NCI-H2081 (cell line): ENCODE measurements around the gene VGF.
A peak's percentile ranks its signal among the peaks of the same experiment; 100 is the strongest.

Source experiments
- DNase-seq, 2 experiments: peaks; one replicate each; lab custom pipeline; 2025; lab: John Stamatoyannopoulos, UW

The VGF gene

DNA sequence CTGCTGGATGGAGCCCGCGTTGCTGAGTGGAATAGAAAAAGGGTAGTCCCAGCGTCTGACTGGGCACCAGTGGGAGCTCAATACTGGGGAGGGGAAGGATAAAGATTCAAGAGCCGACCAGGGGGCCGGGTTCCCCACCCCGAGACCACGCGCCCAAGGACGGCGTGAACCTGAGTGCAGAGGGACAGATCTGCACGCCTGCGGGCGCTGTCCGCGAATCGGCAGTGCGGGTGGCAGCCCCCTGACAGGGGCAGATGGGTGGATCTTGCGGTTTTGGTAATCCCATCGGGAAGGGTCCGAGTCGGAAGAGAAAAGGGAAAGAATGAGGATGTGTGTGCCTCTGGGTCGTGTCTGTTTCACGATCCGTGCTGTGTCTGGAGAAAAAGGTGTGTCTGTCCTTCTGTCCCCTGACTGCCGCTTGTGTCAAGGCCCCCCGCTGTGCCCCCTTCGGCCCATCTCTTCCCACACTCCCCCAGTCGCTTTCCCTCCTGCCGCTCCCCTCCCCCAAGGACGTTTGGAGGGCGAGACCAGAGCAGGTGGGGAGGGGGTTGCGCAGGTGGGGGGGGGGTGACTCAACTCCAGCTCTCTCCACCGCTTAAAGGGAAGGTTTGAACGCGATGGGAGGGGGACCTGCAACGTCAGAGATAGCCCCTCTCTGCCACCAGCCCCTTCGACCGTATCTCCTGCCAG, 734 bp upstream of the VGF start:
- no peak for DNase-seq

DNA sequence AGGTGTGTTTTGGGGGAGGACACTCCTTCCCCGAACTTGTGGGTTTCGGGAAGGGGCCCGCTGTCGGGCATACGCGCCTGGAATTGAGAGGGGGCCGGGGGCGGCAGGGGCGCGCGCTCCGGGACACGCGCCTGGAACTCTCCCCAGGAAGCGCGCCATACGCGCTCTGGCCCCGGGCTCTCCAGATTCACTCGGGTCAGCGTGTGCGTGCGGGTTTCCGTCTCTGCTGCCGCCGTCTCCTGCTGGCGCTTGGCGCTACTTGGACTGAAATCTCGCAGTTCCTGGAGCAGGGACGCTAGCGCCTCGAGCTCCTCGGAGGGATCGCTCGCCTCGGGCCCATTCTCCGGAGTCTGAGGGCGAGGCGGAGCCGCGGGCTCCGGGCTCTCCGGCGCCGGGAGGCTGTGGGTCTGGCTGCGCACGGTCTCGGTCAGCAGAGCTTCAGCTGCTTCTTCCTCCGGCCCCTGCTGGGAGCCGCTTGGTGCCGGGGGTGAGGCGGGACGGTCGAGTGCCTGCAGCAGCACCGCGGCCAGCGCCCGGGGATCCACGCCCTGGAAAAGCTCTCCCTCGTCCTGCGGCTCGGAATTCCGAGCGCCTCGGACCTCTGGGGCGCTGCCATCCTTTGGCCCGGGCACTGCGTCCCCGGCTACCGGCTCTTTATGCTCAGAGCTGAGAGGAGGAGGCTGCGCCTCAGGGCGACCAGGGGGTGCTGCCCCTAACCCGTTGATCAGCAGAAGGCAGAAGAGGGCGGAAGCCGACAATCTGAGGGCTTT, 1.1 kb downstream of the VGF start:
- DNase-seq = peak in 1 of 2 experiments; percentile 51

DNA sequence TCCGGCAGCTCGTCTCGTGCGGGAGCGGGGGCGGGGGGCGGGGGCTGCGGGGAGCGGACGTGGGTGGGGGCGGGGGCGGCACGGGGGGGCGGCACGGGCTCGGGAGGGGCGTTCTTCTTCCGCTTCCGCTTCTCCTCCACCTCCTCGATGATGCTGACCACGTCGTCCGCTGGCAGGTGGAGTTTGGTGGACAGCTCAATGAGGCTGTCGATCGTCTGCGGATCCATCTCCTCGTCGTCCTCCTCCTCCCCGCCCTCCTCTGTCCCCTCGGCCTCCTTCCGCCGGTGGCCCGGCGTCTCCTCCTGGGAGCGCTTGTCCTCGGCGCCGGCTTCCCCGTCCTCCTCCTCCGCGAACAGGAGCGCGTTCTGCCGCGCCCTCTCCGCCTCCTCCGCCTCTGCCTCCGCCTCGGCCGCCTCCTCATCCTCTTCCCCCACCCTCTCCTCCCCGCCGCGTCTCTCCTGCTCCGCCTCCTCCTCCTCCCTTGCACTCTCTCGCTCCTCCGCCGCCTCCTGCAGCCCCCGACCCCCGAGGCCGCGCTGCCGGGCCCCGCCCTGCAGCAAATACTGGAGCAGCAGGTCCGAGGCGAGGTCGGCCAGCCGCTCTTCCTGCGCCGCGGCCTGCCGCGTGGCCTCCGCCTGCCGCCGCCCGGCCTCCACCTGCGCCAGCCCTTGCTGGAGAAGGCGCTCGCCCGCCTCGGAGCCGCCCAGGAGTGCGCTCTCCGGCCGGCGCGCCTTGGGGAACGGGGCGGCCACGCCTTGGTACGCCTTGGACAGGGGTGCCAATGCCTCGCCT, 1.9 kb downstream of the VGF start:
- DNase-seq = peak; percentile 82 to 85

- peak; percentile 83 to 90 for DNase-seq
Measured at GRCh38 chr7:101162551-101163278, 2.7 kb downstream of the VGF start.

DNA sequence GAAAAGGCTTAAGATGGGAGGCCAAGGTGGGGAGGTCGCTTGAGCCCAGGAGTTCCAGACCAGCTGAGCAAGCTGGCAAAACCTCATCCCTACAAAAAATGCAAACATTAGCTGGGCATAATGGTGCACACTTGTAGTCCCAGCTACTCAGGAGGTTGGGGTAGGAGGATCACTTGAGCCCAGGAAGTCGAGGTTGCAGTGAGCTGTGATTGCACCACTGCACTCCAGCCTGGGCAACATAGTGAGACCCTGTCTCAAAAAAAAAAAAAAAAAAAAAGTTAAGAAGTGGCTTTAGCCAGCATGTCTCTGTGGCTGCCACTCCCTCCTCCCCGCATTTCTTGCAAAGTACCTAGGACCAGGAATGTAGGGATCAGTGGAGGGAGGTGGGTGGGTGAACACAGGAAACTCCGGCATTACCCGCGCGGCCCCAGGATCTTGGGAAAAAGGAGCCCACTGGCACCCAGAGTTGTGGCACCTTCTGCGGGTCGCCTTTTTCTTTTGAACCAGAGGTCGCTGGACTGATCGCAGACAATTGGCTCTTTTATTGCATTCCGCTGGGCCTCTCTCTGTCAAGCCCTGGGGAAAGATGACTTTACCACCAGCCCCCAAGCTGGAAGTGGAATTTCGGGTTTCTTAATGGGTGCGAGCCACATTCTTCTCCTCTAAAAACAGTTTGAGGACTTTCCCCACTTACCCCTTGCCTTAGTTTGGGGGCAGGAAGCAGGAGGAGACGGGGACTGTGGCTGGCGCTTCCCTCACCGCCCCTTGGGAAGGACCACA, 3.5 kb downstream of the VGF start:
- no peak for DNase-seq

DNA sequence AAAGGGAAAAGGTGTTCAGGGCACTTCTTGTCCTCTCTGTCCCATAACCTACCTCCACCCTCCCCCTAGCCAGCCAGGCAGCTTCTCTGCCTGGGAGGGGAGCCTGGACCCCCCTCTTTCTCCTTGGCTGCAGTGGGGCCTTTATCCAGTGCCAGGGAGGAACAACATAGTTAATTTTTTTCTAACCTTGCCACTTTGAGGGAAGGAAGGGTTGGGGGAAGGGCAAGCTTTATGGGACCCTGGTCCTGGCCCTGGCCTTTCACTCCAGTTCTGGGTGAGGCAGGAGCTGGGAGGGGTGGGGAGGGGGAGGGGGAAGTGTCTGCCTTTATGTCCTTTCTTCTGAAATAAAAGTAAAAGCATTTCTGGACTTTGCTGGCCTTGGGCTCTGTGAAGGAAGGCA, 4.5 kb downstream of the VGF start:
- no peak for DNase-seq

DNA sequence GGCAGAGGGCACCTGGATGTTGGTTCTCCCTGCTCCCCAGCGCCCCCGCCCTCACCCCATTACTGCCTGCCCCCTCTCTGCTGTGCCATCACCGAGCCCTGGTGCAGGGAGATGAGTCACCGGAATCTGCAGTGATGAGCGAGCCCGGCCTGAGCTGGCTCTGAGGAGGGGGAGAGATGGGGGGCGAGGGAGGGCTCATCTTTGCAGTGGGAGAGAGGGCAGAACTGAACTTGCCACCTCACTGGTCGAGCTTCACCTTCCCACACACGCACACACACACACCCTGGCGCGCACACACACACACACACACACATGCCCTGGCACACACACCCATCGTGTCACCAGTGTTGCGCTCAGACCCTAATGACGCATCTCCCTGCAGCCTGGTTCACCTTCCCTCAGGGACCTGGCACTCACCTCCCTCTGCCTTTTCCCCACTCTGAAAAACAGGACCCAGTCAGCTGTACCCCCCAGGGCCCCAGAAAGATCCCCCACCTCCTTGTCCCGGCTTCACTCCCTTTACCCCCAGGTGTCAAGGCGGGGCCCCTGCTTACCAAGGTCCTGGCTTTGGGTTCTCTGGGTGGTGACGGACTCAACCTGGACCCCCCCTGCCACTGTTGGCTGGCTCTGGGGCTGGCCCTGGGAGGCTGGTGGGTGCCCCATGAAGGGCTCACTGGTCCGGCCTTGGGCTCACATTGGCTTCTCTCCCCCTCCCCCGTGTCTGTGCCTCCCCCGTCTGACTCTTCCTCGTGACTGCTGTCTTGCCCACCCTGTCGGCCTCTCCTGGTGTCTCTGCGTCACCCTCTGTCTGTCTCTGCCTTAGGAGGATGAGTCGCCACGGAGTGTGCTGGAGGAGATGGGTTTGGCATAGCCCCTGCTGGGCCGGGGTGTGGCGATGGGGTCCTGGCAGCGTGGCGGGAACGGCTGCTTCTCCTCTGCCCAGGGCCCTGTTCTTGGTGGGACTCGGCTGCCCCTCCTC, 5.4 kb downstream of the VGF start:
- DNase-seq = no peak

DNA sequence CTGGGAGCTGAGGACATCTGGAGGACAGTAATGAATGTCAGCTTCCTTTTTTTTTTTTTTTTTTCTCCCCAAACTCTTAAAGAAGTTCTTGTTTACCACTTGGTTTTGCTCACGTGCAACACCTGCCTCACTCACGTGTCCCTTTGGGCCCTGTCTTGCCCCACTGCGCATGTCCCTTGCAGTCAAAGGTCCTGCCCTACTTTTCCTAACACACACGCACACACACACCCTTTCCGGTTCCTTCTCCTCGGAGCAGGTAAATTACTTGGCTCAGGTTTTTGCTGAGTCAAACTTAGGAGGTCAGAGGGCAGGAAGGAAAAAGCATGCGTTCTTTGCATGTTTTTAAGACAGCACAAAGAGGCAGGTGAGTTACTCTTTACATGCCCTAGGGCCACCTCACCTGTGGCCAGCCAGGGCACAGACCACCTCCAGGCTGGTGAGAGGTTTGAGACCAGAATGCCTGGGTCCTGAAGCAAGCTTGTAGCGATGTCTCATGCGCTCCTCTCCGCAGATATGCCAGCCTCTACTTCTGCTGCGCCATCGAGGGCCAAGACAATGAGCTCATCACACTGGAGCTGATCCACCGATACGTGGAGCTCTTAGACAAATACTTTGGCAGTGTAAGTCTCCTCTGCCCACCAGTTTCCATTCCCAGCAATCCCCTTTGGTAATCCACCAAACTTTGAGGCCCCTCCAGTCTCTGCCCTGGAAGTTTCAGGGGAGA, 8.3 kb downstream of the VGF start:
- DNase-seq = no peak

DNA sequence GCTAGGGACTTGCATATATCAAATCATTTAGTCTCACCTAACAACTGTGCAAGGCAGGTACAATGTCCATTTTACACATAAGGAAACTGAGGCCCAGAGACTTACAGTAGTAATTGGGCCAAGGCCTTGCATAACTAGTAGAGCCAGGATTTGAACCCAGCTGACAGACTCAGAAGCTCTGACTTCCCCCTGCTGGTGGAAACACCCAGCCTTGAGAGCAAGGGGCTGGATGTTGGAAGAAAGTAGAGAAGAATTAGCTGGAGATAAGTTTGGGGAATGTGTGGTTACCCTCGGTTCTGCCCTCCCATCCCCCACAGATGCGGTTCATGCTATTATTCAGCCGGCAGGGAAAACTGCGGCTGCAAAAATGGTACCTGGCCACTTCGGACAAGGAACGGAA, 9.1 kb downstream of the VGF start:
- DNase-seq = no peak

GRCh38 chr7:101155303-101155702, 10.1 kb downstream of the VGF start:
- no peak for DNase-seq

GRCh38 chr7:101154693-101155102, 10.7 kb downstream of the VGF start:
- peak in 1 of 2 experiments; percentile 24 for DNase-seq

DNA sequence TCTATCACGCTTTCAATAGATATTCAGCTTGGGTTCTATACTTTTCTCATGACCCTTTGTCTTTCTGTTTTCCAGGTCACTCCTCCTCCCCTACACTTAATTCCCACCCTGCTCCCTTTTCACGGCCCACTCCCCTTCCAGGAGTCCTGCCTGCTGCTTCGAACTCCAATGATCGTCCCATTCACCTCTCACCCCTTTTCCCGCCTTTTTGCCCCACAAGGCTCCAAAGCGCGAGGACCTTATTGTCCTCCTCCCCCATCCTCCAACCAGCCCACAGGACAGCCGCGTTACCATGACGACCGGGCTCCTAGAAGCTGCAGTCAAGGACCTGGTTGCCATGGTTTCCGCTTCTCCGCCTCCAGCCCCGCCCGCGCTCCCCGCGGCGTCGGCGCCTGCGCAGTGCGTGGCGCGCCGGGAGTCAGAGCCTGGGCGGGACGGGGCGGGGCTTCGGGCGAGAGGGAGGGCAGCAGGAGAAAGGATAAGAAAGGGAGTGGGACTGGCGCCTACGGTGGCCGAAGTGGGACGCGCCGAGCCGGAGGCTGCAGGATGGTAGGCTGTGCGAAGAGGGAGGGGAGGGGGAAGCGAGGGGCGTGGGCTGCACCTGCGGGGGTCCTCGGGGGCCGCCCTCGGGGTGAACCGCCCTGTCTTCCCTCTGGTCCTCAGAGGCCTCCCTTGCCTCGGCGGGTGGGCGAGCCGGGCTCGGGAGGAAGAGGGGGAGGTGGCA, 11.2 kb downstream of the VGF start, which contains the start of gene AP1S1:
TSS of gene AP1S1 (plus strand) at position 508 of the 724 bp plus-strand sequence. CDS start at position 547, 39 bp downstream.
- DNase-seq = peak; percentile 96 to 97

DNA sequence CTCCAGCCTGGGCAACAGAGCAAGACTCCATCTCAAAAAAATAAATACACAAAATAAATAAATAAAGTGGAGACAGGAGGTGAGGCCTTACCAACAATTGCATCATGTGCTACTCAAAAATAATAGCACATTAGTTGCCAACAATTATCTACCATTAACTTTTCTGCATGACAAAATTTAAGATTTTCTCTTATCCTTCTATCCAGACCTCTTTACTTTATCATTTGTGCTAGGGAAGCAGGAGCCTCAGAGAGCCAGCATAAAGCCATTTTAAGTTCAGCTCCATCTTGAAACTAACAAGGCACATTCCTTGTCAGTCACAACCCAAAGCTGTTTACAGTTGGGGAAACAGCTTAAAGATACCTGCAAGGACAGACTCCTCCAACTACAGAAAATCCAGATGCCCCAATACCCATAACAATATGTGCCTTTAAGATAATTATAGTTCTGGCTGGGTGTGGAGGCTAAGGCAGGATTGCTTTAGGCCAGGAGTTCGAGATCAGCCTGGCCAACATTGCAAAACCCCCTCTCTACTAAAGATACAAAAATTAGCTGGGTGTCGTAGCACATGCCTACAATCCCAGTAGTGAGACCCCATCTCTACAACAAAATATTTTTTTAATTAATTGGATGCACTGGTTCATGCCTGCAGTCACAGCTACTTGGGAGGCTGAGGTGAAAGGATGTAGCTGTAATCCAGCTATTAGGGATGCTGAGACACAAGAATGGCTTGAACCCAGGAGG, 13.3 kb downstream of the VGF start:
- no peak for DNase-seq

GRCh38 chr7:101140746-101141382, 24.5 kb downstream of the VGF start:
- no peak for DNase-seq

GRCh38 chr7:101140339-101140699, 25.1 kb downstream of the VGF start:
- no peak for DNase-seq

DNA sequence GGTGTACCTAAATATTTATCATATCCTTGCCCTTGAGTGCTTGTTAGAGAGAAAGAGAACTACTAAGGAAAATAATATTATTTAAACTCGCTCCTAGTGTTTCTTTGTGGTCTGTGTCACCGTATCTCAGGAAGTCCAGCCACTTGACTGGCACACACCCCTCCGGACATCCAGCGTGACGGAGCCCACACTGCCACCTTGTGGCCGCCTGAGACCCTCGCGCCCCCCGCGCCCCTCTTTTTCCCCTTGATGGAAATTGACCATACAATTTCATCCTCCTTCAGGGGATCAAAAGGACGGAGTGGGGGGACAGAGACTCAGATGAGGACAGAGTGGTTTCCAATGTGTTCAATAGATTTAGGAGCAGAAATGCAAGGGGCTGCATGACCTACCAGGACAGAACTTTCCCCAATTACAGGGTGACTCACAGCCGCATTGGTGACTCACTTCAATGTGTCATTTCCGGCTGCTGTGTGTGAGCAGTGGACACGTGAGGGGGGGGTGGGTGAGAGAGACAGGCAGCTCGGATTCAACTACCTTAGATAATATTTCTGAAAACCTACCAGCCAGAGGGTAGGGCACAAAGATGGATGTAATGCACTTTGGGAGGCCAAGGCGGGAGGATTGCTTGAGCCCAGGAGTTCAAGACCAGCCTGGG, 27.0 kb downstream of the VGF start:
- DNase-seq = peak; percentile 71 to 86
